Dedifferentiated amniotic fluid mesenchymal stem cell (primary cell): ENCODE measurements around the gene WNT2B.
"Not testable (repeated sequence)": the region's sequence is repeated elsewhere in the genome, so short reads cannot be mapped to it uniquely, and the experiment has no call there.

Experiments
- DNase-seq: peaks from one replicate; pipeline ENCODE4 v3.0.0-alpha.2; 2016; ENCODE audit errors: extremely low spot score

The WNT2B gene

GRCh38 chr1:112508278-112509004, at the start of gene WNT2B:
TSS of gene WNT2B (plus strand) at chr1:112508965. CDS start at chr1:112509263, 298 bp downstream.
- DNase-seq = no peak

DNA sequence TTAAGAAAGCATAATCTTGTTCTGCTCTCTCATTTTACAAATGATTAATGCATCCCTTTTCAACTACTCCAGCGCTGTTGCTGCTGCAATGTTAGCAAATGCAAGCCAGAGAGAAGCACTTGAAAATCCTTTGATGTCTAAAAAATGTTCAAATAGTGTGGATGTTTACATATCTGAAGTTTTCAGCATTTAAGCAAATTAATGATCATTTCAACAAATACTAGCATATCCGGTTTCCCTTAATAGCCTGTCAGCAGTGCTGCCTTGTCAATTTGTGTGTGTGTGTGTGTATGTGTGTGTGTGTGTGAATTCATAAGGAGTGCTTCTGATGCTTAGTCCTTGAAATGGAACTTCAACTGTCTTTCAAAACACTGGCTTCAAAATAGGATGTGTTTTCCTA, 48.1 kb upstream of the WNT2B start:
- no peak for DNase-seq

DNA sequence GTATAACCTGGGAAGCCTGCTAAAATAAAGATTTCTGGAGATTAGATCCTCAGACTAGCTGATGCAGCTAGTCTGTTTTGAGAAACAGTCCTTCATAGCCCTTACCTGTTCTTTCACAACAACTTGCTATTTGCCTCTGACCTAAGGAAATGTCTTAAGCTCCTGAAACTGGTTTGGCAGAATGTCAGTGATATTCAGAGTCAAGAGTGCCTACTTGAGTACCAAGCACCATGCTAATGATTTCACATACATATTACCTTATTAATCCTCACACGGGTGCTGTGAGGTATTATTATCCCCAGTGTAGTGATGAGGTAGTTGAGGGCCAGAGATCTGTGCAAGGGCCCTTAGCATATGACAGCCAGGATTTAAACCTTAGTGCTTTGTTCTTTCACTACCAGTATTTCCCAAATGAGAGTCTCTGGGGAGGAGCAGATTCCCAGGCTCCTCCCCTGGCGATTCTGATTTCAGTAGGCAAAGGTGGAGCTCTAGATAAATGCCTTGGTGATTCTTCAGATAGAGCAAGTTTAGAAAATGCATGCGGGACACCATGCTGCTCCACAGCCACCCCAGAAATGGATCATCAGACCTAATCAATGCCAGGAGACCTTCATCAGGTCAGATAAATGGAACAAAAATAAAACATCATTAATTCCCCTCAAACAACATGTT, 47.4 kb upstream of the WNT2B start:
- DNase-seq = no peak

GRCh38 chr1:112462953-112463279, 45.8 kb upstream of the WNT2B start:
- no peak for DNase-seq

DNA sequence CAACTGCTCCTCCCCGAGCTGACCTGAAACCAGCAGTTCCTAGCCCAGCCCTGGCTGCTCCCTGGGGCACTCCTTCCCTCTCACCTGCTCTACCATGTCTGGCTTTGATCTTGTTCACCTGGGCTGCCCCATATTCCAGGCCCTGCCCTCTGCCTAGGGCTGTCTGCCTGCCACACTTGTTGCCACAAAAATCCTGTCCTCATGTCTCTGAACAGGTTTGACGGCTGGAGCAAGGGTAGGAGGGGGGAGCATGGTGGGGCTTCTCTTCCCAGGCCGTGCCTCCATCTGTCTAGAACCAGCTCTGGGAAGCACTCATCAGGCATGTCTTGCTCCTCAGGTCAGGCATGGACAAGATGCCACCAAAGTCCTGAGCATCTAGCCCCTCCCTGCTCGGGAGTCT, 44.3 kb upstream of the WNT2B start:
- no peak for DNase-seq

- DNase-seq = no peak
Observed at GRCh38 chr1:112465122-112465521, 43.6 kb upstream of the WNT2B start.

DNA sequence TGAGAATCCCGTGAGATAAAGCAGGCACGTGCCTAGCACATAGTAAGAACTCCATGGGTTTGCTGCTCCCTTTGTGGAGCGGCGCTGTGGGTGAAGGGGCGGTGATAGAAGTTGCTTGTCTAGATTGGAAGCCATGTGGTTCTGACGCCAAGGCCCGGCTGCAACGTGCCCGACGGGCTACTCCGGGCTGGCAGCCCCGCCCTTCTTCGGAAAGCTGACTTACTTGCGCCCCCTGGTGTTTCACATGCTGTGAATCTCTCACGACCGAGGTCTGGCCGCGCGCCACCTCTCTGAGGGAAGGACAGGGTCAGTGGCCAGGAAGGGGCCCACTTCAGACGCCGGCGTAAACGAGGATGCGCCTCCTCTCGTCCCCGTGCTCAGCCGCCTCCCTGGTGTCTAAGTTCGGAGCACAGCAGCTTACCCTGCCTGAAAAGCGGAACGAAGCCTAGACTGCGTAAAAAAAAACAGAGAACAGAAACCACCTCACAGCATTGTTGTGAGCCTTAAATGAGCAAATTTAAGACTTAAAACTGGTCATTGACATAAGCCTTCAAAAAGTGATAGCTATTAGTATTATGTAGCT, 42.6 kb upstream of the WNT2B start:
- DNase-seq = peak; percentile 95

GRCh38 chr1:112470324-112470723, 38.4 kb upstream of the WNT2B start:
- DNase-seq = not testable (repeated sequence)

DNA sequence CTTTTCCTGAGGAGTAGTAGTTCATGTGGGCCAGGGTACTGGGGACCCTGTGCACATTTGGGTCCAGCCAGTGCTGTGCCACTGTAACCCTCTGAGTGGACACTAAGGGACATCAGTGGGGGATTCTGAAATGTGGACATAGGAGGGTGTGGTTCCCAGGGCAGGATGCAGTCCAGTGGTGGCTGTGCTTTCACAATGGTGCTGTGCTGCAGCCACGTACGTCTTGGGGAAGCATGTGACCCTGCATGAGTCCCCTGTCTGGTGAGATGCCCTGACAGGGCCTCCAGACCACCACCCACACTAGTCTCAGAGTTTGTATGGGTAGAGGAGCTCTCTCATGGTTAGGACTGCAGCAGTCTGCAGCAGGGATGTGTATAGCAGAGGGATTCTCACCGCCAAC, 37.8 kb upstream of the WNT2B start:
- DNase-seq = no peak

DNA sequence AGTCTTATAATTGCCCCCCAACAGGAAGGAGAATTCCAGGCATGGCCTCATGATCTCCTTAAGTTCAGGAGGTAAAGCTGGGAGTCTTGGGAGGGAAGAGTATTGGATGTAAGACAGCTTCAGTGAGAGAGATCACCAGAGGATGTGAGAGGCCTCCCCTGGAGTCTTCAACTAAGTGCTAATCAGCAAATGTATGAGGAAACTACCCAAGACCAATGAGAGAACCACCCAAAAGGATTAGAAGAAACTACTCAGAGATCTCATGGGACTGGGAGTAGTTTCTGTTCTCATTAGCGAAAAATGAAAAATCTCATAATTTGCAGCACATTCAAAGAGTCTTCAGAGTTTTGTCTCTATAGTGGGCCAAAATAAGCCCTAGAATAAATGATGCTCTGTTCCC, 36.6 kb upstream of the WNT2B start:
- no peak for DNase-seq

DNA sequence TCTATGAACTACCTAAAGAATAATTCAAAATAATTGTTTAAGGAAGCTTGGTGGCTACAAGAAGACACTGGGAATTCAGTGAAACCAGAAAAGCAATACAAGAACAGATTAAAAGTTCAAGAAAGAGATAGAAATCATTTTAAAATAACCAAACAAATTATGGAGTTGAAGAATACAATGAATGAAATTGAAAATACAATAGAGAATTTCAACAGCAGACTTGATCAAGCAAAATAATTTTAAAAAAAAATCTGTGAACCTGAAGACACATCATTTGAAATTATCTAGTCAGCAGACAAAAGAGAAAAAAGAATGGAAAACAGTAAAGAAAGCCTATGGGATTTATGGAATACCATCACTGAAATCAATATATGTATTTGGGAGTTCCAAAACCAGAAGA, 31.2 kb upstream of the WNT2B start:
- DNase-seq = no peak

- no peak for DNase-seq
Observed at GRCh38 chr1:112478314-112478713, 30.5 kb upstream of the WNT2B start.

GRCh38 chr1:112486063-112486462, 22.7 kb upstream of the WNT2B start:
- DNase-seq = not testable (repeated sequence)

GRCh38 chr1:112487686-112488085, 21.1 kb upstream of the WNT2B start:
- not testable (repeated sequence) for DNase-seq

- no peak for DNase-seq
Observed at GRCh38 chr1:112488141-112488540, 20.6 kb upstream of the WNT2B start.

GRCh38 chr1:112492076-112492475, 16.7 kb upstream of the WNT2B start:
- DNase-seq = no peak

DNA sequence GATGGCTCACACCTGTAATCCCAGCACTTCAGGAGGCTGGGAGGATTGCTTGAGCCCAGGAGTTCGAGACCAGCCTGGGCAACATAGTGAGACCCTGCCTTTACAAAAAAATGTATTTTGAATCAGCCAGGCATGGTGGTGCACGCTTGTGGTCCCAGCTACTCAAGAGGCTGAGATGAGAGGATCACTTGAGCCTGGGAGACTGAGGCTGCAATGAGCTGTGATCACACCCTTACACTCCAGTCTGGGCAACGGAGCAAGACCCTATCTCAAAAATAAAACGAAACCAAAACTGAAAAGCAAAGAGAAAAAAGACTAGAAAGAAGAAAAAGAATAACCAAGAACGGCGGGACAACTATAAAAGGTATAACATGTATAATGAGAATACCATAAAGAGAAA, 15.4 kb upstream of the WNT2B start:
- DNase-seq = no peak

DNA sequence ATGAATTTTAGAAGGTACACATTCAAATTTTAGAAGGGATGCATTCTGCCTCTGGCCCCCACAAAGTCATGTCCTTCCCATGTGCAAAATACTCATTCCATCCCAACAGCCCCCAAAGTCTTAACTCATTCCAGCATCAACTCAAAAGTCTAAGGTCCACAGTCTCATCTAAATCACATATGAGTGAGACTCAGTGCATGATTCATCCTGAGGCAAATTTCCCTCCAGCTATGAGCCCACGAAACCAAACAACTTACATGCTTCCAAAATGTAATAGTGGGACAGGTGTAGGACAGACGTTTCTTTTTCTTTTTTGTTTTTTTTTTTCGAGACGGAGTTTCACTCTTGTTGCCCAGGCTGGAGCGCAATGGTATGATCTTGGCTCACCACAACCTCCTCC, 12.5 kb upstream of the WNT2B start:
- no peak for DNase-seq

DNA sequence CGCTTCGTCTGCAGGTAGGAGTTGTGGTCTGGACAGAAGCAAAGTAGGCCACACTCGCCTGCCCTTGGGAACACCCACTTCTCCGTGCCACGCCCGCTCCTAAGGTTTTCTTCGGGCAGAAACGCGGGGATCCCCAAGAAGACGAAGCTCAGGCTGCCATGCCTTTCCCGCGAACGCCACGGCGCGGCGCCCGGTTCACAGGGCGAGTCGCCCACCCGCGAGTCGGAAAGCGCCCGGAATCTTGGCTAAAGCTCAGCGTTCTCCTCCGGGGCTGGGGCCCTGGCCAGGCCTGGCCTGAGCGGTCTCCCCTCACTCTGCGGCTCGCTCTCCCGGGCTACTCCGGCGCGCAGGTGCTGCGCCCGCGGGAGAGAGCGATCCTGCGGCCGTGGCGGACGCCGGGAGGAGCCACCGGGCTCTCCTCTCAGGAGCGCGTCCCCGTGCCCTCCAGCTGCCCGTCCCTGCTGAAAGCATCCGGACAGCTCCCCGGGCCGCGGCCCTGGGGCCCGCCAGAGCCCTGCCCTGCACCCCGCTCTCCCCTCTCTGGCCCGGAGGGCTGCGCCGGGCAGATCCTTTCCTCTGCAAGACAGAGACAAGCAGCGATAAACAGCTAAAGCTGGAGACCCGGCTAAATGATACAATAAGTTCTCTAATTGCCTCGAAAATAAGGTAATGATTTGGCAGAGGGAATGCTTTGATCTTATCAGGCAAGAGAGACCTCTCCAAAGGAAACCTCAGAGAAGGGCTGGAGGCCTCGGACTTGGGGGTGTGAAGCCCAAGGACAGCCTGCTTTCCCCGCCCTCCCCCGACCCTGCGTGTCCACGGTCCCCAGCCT, 6.7 kb upstream of the WNT2B start:
- peak; percentile 63 for DNase-seq

DNA sequence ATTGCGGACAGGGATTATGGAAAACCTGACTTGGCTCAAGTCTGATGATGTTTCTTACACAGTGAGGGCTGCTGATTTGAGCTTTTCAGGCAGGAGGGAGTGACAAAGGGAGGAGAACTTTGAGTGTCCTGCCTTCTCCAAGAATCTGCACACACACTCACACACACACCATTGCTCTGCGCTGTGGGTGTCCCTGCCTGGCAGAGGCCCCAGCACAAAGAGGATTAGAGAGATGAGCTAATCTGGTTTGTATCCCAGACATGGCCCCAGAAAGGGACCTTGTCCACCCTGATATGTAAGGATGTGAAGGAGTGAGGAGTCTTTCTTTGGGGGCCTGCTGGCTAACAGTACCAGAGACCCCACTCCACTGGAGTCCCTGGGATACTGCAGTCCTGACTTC, 5.9 kb upstream of the WNT2B start:
- DNase-seq = no peak

- DNase-seq = no peak
Observed at GRCh38 chr1:112504001-112504660, 4.6 kb upstream of the WNT2B start.
